Thymus (tissue), 11 donors: Measurements from ENCODE around the gene TBRG4. TPM values are rescaled to one million over a fixed set of nuclear protein-coding genes. Genes with fewer than 3 reads are reported as not detected.

Source experiments
- DNase-seq, 9 donors: peaks; one replicate each; pipeline ENCODE4 v3.0.0-alpha.2; 2013; ENCODE audit warnings: low spot score in 9 of 9, low read depth in 6 of 9, missing footprints in 1 of 9
- H3K27ac ChIP-seq, 2 donors: one replicate each; pipeline ENCODE4 v1.5.1; 2013; ENCODE audit warnings: control low read depth in 1 of 2, low read depth in 1 of 2, low read length in 1 of 2, mild to moderate bottlenecking in 1 of 2, moderate library complexity in 1 of 2
- H3K27me3 ChIP-seq, 2 donors: one replicate each; pipeline ENCODE4 v1.5.1; 2013; ENCODE audit warnings: low read length in 1 of 2; ENCODE audit not compliant: control insufficient read depth in 2 of 2, insufficient read depth in 1 of 2
- H3K36me3 ChIP-seq, 2 donors: one replicate each; pipeline ENCODE4 v1.5.1; 2013; ENCODE audit warnings: low read length in 1 of 2, mild to moderate bottlenecking in 1 of 2, moderate library complexity in 1 of 2; ENCODE audit not compliant: control insufficient read depth in 2 of 2, insufficient read depth in 2 of 2
- H3K4me1 ChIP-seq, 2 donors: one replicate each; pipeline ENCODE4 v1.5.1; 2013; ENCODE audit warnings: low read length in 2 of 2; ENCODE audit not compliant: control insufficient read depth in 2 of 2, insufficient read depth in 2 of 2
- H3K4me3 ChIP-seq, 2 donors: one replicate each; pipeline ENCODE4 v1.5.1; 2013; ENCODE audit warnings: low read length in 2 of 2, control low read depth in 1 of 2, mild to moderate bottlenecking in 1 of 2
- H3K9me3 ChIP-seq, 2 donors: one replicate each; pipeline ENCODE4 v1.5.1; 2013; ENCODE audit warnings: low read length in 1 of 2, mild to moderate bottlenecking in 1 of 2; ENCODE audit not compliant: control insufficient read depth in 2 of 2, insufficient read depth in 1 of 2
- WGBS: extraction: QIAGEN DNeasy Blood & Tissue Kit; methylation state at CpG from one replicate; pipeline ENCODE4 v1.1.7; 2013; 5-methylcytosine and 5-hydroxymethylcytosine counted together
- polyA plus RNA-seq: library from polyadenylated mRNA; stranded (reverse); fragments of 200-250 nt; gene quantifications from one replicate; pipeline ENCODE4 v1.2.3, GENCODE V29; 2013
- total RNA-seq: library from RNA; stranded (reverse); fragments of 120-200 nt; gene quantifications from one replicate; pipeline ENCODE4 v1.2.4, GENCODE V29; 2013
- donor health status: healthy.

The TBRG4 gene
- total and polyA plus RNA-seq, 2 donors: 54.2 to 57.7 TPM

- Histone ChIP-seq H3K4me1 (no peaks in the 10 kb centered on the region), H3K27me3 (no peaks in the 10 kb centered on the region), H3K36me3 (peaks cover 97 to 98% of the 10 kb centered on the region in 2 donors), H3K4me3 (no peak overlapping the region), H3K27ac (no peak overlapping the region), H3K9me3 (peaks cover 0 to 6% of the 10 kb centered on the region in 2 donors)
- 97% methylated on average over 13 of the region's 13 CpGs for WGBS
- DNase-seq: no peak
Observed at GRCh38 chr7:45072131-45073030, 39.1 kb downstream of the TBRG4 start.

GRCh38 chr7:45071528-45071927, 40.0 kb downstream of the TBRG4 start:
- Histone ChIP-seq H3K4me3 (no peak overlapping the region), H3K27me3 (no peaks in the 10 kb centered on the region), H3K36me3 (peaks cover 94 to 95% of the 10 kb centered on the region in 2 donors), H3K27ac (no peak overlapping the region), H3K4me1 (no peaks in the 10 kb centered on the region), H3K9me3 (peaks cover 0 to 6% of the 10 kb centered on the region in 2 donors)
- WGBS: 95% methylated on average over 3 of the region's 3 CpGs
- DNase-seq: no peak

- Histone ChIP-seq H3K27me3 (no peaks in the 10 kb centered on the region), H3K27ac (no peak overlapping the region), H3K4me1 (no peaks in the 10 kb centered on the region), H3K9me3 (peaks cover 0 to 6% of the 10 kb centered on the region in 2 donors), H3K4me3 (no peak overlapping the region), H3K36me3 (peaks cover 94 to 95% of the 10 kb centered on the region in 2 donors)
- no peak for DNase-seq
- WGBS: 96% methylated on average over 1 of the region's 1 CpG
Observed at GRCh38 chr7:45070254-45070642, 41.2 kb downstream of the TBRG4 start.

- Histone ChIP-seq H3K4me3 (no peak overlapping the region), H3K27me3 (no peaks in the 10 kb centered on the region), H3K4me1 (no peaks in the 10 kb centered on the region), H3K36me3 (peaks cover 94 to 95% of the 10 kb centered on the region in 2 donors), H3K9me3 (peaks cover 0 to 5% of the 10 kb centered on the region in 2 donors), H3K27ac (no peak overlapping the region)
- 94% methylated on average over 15 of the region's 15 CpGs for WGBS
- DNase-seq: no peak
Observed at GRCh38 chr7:45069444-45070253, 41.8 kb downstream of the TBRG4 start.

- no peak overlapping the region for H3K27ac ChIP-seq
- 98% methylated on average over 15 of the region's 15 CpGs for WGBS
- no peak for DNase-seq
- H3K4me3 ChIP-seq: no peak overlapping the region
- H3K36me3 ChIP-seq: peaks cover 94 to 95% of the 10 kb centered on the region in 2 donors
- H3K4me1 ChIP-seq: no peaks in the 10 kb centered on the region
- H3K27me3 ChIP-seq: no peaks in the 10 kb centered on the region
- H3K9me3 ChIP-seq: peaks cover 0 to 3% of the 10 kb centered on the region in 2 donors
Observed at GRCh38 chr7:45068236-45069023, 43.1 kb downstream of the TBRG4 start.

- no peak overlapping the region for H3K27ac ChIP-seq
- DNase-seq: no peak
- WGBS: 98% methylated on average over 3 of the region's 3 CpGs
- no peak overlapping the region for H3K4me3 ChIP-seq
- peaks cover 90 to 94% of the 10 kb centered on the region in 2 donors for H3K36me3 ChIP-seq
- H3K4me1 ChIP-seq: no peaks in the 10 kb centered on the region
- no peaks in the 10 kb centered on the region for H3K27me3 ChIP-seq
- H3K9me3 ChIP-seq: peaks cover 0 to 3% of the 10 kb centered on the region in 2 donors
Observed at GRCh38 chr7:45067582-45067981, 43.9 kb downstream of the TBRG4 start.

DNA sequence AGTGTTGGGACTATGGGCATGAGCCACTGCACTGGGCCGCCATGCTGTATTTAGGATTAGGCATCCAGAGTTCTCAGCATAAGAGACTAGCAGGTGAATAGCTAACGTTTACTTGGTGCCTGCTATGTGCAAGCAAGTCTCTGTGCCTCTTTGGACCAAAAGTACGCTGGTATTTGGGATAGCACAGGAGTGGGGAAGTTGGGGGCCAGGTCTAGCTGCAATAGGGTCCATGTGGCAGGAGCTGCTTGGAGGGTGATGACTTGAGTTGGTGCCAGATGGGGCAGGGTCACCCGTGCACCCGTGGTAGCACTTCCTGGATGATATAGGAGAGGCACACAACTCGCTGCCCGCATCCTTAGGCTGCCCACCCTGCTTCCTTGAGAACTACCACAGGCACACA, 45.1 kb downstream of the TBRG4 start:
- DNase-seq: no peak
- Histone ChIP-seq H3K36me3 (peaks cover 87 to 92% of the 10 kb centered on the region in 2 donors), H3K4me3 (no peak overlapping the region), H3K9me3 (peaks cover 0 to 3% of the 10 kb centered on the region in 2 donors), H3K4me1 (peaks cover 0 to 5% of the 10 kb centered on the region in 2 donors), H3K27ac (no peak overlapping the region), H3K27me3 (no peaks in the 10 kb centered on the region)
- WGBS: 90% methylated on average over 7 of the region's 7 CpGs

- H3K9me3 ChIP-seq: peaks cover 0 to 3% of the 10 kb centered on the region in 2 donors
- peaks cover 87 to 88% of the 10 kb centered on the region in 2 donors for H3K36me3 ChIP-seq
- DNase-seq: no peak
- no peak overlapping the region for H3K4me3 ChIP-seq
- no peak overlapping the region for H3K27ac ChIP-seq
- H3K27me3 ChIP-seq: no peaks in the 10 kb centered on the region
- 96% methylated on average over 12 of the region's 12 CpGs for WGBS
- peaks cover 0 to 5% of the 10 kb centered on the region in 2 donors for H3K4me1 ChIP-seq
Observed at GRCh38 chr7:45065031-45065995, 46.2 kb downstream of the TBRG4 start.
